Activated T-helper 1 cell treated with anti-CD3 and anti-CD28 coated beads, Interleukin-2, amount 50 U/mL, for 16 hours (primary cell): ENCODE data around the gene BNIP3.

Source experiments
- DNase-seq, 2 donors: peaks; one replicate each; pipeline ENCODE4 v3.0.0-alpha.2; 2020; ENCODE audit warnings: low read depth in 1 of 2, low spot score in 1 of 2

The BNIP3 gene, protein sequence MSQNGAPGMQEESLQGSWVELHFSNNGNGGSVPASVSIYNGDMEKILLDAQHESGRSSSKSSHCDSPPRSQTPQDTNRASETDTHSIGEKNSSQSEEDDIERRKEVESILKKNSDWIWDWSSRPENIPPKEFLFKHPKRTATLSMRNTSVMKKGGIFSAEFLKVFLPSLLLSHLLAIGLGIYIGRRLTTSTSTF

DNA sequence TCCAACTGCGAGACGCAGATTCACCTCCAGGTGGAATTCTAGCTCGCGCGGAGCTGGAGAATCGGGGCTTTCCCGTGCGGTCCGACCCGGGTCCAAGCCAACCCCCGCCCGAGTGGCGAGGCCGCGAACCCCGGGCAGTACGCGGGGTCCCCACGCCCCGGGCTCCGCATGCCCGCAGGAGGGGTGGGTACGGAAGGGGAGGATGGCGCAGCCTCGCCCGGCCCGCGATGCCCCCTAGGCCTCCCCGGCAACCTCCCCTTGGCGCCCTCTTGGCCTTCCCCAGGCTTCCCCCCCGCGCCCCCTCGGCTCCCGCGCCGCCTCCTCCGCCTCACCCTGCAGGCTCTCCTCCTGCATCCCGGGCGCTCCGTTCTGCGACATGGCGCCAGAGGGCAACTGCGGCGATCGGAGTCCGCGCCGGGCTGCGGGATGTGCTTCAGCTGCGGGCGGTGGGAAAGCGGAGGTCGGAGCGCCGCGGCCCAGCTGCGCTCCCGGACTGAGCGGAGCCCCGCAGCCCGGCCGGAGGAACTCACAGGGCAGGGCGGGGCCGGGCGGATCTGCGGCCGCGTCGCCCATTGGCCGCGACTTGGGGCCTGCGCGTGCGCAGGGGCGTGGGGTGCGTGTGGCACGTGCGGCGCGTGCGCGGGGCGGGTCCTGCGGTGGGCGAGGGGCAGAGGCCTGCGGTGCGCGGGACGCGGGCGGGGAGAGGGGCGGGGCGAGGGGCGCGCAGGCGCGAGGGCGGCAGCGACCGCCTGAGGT lies at the start of gene BNIP3:
Gene BNIP3 (minus strand): TSS at position 495 of the 756 bp plus-strand sequence. CDS start 117 bp downstream, at position 378.
- DNase-seq = peak; percentile 87 to 96

DNA sequence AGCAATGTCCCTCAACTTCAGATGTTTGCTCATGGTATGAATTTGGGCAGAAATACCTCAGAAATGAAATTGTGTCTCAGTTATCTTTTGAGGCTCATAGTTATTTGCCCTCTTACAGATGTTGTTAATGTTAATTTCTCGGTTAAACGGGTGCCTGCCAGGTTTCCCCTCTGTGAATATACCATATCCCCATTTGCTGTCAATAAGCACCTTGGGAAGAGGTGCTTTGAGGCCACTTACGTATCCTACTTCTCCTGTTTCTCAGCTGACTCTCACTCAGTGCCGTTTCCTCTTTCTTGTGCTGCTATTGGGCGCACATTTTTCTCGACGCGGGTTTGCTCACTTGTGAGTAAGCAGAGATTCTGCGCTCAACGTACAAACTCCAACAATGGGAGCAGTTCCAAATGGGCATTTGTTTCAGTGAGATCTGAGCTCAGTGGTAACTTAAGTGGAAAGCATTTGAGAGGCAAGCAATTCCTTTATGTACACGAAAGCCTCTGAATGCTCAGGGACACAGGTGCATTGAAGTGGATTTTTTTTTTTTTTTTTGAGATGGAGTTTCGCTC lies 49.3 kb upstream of the BNIP3 start:
- DNase-seq = no peak

DNA sequence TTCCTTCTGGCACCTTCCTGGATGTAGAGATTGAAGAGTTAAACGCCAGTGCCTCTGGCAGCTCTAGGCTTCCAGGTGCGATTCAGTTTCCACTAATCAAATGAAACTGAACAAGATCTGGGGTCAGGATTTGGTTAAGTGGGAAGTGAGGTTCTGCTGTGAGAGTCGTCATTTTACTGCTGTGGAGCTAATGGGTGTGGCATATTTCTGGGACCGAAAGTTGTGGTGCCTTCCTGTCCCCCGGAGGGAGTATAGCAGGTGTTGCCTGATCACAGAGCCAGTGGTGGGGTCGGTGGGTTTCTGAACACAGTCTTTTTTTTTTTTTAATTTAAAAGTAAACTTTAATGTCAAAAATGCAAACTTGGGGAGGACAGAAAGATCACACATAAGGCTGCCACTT lies 47.0 kb upstream of the BNIP3 start:
- no peak for DNase-seq

DNA sequence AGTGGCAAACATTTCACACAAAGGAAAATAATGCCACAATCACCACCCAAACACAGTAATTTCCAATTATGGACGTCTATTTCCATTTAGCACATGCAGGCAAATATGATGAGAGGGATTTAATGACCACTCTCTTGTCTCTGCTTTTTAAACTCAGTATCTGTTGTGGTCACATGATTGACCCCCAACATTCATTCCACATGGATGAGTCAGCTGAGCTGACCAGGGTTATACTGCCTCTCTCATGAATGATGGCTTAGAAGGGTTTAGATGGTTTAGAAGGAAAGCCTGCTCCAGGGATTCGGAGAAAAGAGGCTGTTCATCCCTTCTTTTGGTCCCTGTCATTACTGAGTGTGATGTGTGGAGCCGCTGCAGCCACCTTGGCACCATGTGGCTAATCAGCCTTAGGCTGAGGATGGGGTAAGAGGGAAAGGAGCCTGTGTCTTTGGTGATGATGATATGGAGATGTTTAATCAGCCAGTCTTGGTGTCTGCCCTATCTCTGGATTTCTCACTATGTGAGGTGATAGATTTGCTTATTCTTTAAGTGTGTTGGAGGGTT lies 45.8 kb upstream of the BNIP3 start:
- no peak for DNase-seq

DNA sequence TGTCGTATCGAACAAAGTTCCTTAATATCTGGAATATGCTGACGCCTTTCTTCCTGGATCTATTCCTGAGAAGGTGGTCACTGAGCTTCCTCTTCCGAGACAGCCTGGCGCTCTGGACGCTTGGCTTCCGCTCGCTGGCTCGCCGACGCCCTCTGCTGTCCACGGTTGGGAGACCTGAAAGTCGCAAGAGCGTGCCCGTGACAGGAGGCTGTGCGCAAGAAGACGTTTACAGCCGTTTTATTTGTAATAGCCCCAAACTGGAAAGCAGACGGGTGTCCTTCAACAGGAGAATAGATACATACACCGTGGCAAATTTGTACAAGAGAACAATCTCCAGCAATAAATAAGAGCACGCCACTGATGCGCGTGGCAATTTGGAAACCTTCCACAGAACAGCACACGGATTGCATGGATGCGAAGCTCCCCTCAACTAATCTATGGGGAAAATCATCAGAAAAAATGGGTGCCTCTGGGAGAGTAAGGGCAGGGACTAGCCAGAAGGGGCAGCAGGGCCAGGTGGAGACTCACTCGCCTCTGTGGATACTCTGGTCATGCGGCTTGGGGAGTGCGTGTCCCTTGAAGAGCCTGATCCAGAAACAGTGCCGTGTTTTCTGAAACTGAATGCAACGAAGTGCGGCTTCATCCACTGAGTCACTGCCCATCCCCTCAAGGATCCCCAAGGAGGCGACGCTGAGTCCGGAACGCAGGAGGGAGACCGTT lies 41.5 kb upstream of the BNIP3 start:
- peak; percentile 61 to 70 for DNase-seq

DNA sequence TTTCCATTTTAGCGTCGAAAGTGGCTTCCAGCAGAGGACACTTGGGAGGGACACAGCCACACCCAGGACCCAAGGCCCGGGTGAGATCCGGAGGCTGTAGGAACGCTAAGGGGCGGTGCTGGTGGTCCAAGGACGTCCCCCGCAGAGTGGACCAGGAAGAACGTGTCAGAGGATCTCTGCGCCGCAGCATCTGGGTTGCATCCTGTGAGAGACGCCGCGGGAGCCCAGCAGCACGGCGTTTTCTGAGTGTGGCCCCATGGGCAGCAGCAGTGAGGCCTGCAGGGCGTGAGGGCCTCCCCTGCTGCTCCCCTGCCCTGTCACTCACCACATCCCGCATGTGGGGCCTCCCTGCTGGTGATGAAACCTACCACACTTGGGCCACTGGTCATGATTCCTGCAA lies 40.5 kb upstream of the BNIP3 start:
- DNase-seq = no peak

DNA sequence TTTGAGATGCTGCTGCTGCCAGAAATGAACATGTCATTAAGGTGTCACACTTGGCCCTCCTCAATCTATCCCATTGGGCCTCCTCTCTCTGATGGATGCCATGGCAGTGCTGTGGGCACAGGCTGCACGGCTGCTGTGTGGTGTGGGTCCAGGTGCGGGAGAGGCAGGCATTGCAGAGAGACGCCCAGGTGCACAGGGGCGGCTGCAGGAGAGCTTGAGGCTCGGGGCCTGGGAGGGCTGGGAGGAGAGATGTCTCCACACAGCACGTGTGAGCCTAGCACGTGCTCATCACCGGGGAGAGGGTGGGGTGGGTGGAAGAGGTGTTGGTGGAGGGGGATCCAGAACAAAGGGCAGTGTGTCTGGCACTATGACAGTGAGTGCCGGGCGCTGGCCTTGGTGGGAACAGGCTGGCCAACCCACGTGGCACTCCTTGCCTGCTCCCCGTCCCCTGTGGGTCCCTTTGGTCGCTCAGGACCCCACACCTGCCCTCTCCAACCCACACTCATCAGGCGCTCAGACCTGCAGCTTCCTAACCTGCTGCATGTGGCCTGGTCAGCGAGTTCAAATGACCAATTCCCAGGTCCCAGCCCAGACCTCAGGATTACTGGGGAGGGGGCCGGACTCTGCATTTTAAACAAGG lies 39.9 kb upstream of the BNIP3 start:
- no peak for DNase-seq

DNA sequence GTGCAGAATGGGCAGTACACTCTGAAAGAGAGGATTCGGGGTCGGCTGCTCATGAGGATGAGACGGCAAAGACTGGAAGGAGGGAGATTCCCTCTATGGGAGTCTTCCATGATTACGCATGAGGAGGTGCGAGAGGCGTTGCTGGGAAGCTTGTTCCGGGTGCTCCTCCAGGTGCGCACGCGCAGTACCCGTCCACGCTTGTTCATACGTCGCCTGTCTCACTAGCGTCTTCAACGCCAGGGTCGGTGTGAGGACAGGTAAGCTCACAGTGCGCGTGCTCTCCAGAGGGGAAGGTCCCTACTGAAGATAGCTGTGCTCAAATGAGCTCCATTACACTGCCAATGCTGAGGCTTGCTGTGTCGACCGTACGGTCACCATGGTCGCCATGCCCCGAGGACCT lies 39.3 kb upstream of the BNIP3 start:
- no peak for DNase-seq

DNA sequence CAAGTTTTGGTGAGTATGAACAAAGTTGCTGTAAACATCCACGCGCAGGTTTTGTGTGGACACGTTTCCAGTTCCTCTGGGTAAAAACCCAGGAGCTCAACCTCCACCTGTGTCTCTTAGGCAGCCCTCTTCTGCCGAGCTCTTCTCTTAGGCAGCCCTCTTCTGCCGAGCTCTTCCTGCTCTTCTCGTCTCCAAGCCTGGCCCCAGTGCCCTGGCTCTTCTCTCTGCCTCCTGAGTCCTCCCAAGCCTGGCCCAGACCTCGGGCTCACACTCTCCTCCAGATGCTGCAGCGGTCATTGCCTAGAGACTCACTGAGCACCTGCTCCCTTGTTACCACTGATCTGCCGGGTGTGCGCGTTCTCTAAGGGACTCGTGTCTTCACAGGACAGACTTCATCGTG lies 38.7 kb upstream of the BNIP3 start:
- DNase-seq = no peak

DNA sequence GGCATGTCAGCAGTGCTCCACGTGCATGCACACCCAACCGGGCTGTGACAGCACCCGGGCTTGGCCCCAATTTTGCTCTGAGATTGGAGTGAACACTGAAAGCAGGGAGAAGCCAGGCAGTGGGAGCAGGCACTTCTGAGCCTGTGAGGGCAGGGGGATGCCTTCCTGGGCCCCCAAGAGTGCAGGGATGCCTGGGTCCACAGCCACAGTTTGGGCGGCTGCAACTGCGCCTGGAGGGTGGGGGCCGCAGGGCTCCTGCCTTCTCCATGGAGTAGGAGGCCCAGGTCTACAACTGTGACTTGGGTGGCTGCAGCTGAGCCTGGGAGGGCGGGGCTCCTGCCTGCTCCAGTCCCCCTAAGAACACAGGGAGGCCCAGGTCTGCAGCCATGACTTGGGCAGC lies 37.6 kb upstream of the BNIP3 start:
- DNase-seq = no peak

DNA sequence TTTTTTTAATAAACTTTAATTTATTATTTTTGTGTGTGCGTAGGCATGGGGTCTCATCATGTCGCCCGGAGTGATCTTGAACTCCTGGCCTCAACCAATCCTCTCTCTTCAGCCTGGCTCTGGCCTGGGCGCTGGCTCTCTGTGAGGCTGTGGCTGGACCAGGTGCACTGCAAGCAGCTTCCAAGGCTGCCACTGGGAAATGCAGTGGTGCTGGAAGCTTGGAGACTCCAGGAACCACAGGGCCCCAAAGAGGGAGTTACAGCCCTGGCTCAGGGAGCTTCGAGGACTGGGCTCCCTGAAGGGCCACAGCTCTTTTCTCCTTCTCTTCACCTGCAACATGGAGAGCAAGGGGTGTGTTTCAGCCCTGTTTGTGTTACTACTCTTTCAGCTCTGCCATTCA lies 36.7 kb upstream of the BNIP3 start:
- DNase-seq = no peak

DNA sequence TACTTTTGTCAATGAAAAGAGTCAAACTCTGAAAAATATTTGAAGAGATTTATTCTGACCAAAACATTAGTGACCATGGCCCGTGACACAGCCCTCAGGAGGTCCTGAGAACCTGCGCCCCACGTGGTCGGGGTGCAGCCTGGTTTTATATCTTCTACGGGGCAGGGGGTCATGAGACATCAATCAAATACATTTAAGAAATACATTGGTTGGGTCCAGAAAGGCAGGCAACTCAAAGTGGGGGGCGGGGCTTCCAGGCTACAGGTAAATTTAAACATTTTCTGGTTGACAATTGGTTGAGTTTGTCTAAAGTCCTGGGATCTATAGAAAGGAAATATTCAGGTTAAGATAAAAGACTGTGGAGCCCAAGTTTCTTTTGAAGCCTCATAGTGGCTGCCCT lies 34.8 kb upstream of the BNIP3 start:
- DNase-seq = no peak

DNA sequence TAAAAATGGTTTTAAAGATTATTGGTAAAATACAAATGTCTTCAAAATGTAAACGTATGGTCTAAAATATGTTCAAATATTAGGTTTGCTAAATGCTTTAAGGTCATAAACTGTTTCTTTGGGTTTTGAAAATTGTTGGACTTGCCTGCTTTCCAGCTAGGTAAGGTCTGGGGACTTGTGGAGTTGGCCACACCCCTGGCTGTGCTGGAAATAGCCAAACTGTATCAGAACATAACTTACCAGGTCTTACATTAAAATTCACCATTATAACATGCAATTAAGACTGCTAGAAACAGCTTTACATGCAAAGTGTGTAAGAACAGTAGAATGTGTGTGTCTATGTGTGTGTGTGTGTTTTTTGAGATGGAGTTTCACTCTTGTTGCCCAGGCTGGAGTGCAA lies 29.7 kb upstream of the BNIP3 start:
- no peak for DNase-seq

DNA sequence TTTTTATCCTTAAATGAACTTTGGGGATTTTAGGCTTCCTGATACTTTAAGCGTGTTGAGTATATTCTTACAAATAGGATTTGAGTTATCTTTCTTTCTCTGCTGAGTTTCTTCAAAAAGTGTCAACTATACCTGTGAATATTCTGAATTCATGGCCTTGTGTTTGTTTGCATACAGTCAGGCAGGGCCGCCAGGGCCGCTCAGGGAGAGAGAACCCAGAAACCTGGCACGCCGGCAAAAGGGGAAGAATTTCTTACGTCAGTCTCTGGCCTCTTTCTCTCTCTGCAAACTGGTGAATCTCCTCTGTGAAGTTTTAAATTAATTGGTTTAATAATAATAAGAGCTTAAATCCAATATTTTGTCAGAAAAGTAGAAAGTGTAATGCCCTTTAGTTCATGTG lies 29.3 kb upstream of the BNIP3 start:
- no peak for DNase-seq

DNA sequence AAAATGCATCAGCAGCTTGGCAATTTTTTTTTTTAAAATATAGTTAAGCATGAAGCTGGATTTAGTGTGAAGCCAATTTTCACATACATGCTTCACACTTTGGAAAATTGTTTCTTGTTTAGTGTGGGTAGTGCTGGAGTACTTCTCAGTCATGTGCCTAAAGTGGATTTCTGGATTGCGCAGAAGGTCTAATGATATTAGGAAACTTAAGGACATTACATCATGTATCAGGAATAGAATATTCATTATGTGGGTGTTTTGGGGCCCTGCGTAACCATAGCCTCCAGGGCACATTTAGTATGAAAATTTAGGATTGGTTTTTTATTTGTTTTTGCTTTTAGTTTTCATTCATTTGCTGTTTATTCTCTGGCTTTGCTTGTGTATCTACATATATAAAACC lies 28.8 kb upstream of the BNIP3 start:
- DNase-seq = no peak

DNA sequence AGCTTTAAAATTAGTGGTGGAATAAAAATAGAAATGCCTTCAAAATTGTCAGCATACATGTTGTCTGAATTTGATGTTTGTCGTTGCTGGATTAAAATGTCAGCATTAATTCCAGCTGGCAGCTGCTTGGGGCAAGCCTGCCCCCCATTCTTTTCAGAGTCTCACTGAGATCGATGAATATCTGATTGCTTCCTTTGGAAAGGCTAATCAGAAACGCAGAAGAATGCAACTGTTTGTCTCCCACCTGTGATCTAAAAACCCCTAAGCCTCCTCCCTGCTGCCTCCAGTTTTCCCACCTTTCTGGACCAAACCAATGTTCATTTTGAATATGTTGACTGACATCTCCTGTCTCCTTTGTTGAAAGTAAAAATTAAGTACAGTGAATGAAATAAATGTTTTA lies 27.9 kb upstream of the BNIP3 start:
- DNase-seq = no peak

DNA sequence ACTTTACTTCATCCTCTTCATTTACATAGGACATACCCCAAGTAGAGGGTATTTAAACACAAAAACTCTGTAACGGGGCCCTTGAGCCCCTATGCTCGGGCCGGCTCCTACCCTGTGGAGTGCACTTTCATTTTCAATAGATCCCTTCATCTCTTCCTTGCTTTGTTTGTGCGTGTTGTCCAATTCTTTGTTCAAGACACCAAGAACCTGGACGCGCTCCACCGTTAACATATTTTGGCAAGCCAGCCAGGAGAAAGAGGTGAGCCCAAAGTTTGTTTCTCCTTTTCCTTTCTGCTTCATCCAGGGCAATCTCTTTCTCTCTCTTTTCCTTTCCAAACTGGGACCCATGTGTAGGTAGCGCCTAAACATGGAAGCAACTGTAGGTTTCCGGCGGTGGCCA lies 26.0 kb upstream of the BNIP3 start:
- no peak for DNase-seq

DNA sequence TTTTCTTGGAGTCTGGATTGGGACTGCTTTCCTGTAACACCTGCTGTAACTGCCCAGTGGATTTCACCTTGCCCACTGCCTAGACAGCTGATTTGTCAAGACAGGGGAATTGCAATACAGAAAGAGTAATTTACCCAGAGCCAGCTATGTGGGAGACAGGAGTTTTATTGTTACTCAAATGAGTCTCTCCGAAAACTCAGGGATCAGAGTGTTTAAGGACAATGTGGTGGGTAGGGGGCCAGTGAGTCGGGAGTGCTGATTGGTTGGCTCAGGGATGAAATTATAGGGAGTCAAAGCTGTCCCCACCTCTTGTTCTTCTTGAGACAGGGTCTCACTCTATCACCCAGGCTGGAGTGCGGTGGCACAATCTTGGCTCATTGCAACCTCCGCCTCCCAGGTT lies 25.2 kb upstream of the BNIP3 start:
- no peak for DNase-seq

DNA sequence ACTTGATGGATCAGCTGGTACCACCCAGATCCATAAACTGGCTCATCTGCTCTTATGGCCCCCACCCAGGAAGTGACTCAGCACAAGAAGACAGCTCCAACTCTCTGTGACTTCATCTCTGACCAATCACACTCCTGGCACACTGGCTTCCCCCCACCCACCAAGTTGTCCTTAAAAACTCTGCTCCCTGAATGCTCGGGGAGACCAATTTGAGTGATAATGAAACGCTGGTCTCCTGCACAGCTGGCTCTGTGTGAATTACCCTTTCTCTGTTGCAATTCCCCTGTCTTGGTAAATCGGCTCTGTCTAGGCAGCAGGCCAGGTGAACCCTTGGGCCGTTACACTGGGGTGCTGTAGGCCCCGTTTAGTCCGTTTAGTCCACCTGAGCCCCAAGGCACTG lies 23.4 kb upstream of the BNIP3 start:
- DNase-seq = no peak

DNA sequence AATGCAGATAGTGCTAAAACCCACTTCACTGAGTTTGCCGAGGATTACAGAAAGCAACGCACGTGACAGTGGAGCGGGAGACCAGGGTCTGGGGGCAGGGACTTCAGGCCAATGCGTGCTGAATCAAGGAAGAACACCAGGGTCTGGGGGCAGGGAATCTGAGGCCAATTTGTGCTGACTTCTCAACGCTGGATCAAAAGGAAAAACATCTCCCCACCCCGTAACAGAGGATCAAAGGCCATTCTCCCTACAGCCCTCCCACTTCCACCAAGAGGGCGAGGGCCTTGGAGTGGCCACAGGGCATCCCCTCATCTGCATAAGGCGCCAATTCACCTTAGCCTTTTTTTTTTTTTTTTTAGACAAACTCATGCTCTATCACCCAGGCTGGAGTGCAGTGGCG lies 22.3 kb upstream of the BNIP3 start:
- DNase-seq = no peak

DNA sequence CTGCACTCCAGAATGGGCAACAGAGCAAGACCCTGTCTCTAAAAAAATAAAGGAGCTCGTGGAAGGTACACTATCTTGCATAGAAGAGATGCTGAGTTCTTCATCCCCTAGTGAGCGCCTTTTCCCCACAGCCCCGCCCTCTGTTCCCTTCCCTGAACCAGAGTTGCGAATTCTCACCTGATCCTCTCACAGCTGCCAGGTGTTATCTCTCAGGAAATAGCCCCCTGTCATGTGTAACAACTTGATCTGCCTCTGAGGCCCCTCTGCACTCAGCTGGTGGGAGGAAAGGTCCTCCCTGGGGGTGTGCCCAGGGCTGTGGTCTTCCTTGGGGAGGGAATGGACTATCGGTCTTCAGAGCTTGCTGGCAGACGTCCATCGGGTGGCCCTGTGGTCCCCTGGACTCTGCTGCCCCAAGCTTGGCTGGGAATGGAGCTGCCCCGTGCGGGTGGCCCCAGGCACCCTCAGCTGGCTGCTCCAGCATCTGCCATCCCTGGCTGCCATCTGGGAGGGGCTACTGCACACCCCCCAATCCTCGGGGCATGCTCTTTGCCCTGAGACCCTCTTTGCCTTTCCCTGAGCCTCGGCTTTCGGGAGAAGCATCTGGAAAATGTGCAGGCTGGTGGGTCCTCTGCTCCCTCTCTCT lies 21.7 kb upstream of the BNIP3 start:
- DNase-seq = no peak
